Measurements from ENCODE around the gene MAGEA6. TPM values are rescaled to one million over a fixed set of nuclear protein-coding genes. Genes with fewer than 3 reads are reported as not detected.
A peak's percentile ranks its signal among the peaks of the same experiment; 100 is the strongest.

Gene MAGEA6
- total RNA-seq, 2 experiments from 2014 or later, result not detected

DNA sequence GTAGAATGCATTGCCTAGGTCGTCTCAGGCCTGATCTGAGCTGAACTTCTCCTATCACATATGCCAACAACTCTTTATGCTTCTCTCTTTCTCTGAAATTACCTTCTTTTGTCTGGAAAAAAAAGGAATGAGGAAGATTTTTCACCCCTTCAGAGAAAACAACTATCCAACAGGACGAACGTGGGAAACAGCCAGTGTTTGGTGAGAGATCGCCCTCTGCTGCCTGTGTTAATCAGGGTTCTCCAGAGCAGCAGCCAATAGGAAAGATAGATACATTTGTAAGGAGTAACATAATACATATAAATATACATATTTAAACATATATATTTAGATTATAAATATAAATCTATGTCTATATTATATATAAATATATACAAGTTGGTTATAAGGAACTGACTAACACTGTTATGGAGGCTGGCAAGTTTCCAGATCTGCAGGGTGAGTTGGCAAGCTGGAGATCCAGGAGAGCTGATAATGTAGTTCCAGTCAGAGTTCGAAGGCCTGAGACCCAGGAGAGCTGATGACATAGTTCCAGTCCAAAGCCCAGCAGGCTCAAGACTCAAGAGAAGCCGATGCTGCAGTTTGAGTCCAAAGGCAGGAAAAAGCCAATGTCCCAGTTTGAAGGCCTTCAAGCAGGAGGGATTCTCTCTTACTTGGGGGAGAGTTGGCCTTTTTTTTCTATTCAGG is 47.7 kb upstream of the MAGEA6 start:
- BruUV-seq (replicated peaks), result no TSS peak
- POLR2A ChIA-PET, result no interaction called here

DNA sequence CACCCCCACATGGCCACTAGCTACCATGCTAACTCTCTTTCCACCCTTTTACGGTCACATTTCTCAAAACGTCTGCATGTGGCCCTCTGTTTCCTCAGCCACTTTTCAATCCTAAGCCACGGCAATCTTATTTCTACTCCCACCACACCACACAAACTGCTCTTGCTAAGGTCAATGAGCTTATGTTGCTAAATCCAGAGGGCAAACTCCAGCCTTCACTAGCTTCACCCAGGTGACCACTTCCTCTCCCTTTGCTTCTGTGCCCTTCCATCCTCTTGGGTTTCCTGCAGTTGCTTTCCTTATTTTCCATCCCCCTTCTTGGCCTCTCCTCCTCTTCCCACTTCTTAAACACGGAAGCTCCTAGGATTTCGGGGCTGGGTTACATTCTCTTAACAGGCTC is 44.6 kb upstream of the MAGEA6 start:
- DNase-seq (ENCODE audit: low spot score), result no peak

More for the DNA sequence above, 47.7 kb upstream of the MAGEA6 start:
- Histone ChIP-seq H3K4me2 (ENCODE audit: low read length) (no peak overlapping the region), H2AFZ (ENCODE audit: low read length) (no peak overlapping the region), H3K9me3 (ENCODE audit: low read length) (no peaks in the 10 kb centered on the region), H3K36me3 (ENCODE audit: insufficient read depth, low read length) (no peaks in the 10 kb centered on the region), H3K4me1 (ENCODE audit: insufficient read depth, low read length, poor library complexity, severe bottlenecking) (no peaks in the 10 kb centered on the region), H4K20me1 (ENCODE audit: insufficient read depth, low read length) (no peaks in the 10 kb centered on the region), H3K27ac (ENCODE audit: low read depth, low read length, poor library complexity, severe bottlenecking) (no peak overlapping the region), H3K9me2 (ENCODE audit: insufficient read depth, low read length) (no peaks in the 10 kb centered on the region), H3K79me2 (ENCODE audit: insufficient read depth, low read depth, low read length) (no peaks in the 10 kb centered on the region), H3K4me3 (ENCODE audit: low read depth, low read length, poor library complexity, severe bottlenecking) (no peak overlapping the region)
- peak; percentile 11 for DNase-seq (ENCODE audit: low spot score)
- intact Hi-C loops (cut with micrococcal nuclease; ENCODE audit: unreplicated experiment), result no loop called here
- no peak for TF ChIP-seq EZH2phosphoT487 (IDR thresholded peaks at IDR 0.05; ENCODE audit: borderline replicate concordance, low read depth, low read length)
- peak; percentile 69 for TF ChIP-seq CTCF (conservative IDR thresholded peaks at IDR 0.05; ENCODE audit: low read length)
- CTCF ChIA-PET (ENCODE audit: unreplicated experiment), result no interaction called here

More for the DNA sequence above, 44.6 kb upstream of the MAGEA6 start:
- ChIA-PET POLR2A (interaction anchor here (0.7 kb wide), 1 partner anchor 868 kb away, joined by 4 read pairs; no protein-coding TSS in a partner anchor), CTCF (ENCODE audit: unreplicated experiment) (no interaction called here)
- Histone ChIP-seq H3K9me2 (ENCODE audit: insufficient read depth, low read length) (no peaks in the 10 kb centered on the region), H3K79me2 (ENCODE audit: insufficient read depth, low read depth, low read length) (no peaks in the 10 kb centered on the region), H3K36me3 (ENCODE audit: insufficient read depth, low read length) (no peaks in the 10 kb centered on the region), H3K4me3 (ENCODE audit: low read depth, low read length, poor library complexity, severe bottlenecking) (no peak overlapping the region), H3K9me3 (ENCODE audit: low read length) (no peaks in the 10 kb centered on the region), H4K20me1 (ENCODE audit: insufficient read depth, low read length) (no peaks in the 10 kb centered on the region), H3K4me1 (ENCODE audit: insufficient read depth, low read length, poor library complexity, severe bottlenecking) (no peaks in the 10 kb centered on the region), H3K27ac (ENCODE audit: low read depth, low read length, poor library complexity, severe bottlenecking) (no peak overlapping the region), H3K4me2 (ENCODE audit: low read length) (no peak overlapping the region), H2AFZ (ENCODE audit: low read length) (no peak overlapping the region)
- BruUV-seq (replicated peaks), result no TSS peak
- TF ChIP-seq CTCF (conservative IDR thresholded peaks at IDR 0.05; ENCODE audit: low read length) (no peak), EZH2phosphoT487 (IDR thresholded peaks at IDR 0.05; ENCODE audit: borderline replicate concordance, low read depth, low read length) (no peak)
- intact Hi-C loops (cut with micrococcal nuclease; ENCODE audit: unreplicated experiment), result no loop called here

Measured in OCI-LY7 (cell line).